ENCODE data around the gene IL10RA. TPM values are rescaled to one million over a fixed set of nuclear protein-coding genes. Genes with fewer than 3 reads are reported as not detected.
"Not testable (repeated sequence)": the region's sequence is repeated elsewhere in the genome, so short reads cannot be mapped to it uniquely, and the experiment has no call there.

Gene IL10RA
- total and polyA plus RNA-seq, 9 donors = 2.9 to 7.8 (median 4.3) TPM

GRCh38 chr11:117946842-117947526, 39.2 kb upstream of the IL10RA start:
- Histone ChIP-seq H3K4me1 (ENCODE audit: control insufficient read depth, insufficient read depth, low read length) (peaks cover 9% of the 10 kb centered on the region), H3K36me3 (ENCODE audit: control insufficient read depth, insufficient read depth, low read length) (no peaks in the 10 kb centered on the region), H3K9me3 (replicated peaks; ENCODE audit: control insufficient read depth, low read depth, low read length) (peaks cover 4% of the 10 kb centered on the region), H3K4me3 (ENCODE audit: low read length) (no peak overlapping the region), H3K27me3 (ENCODE audit: control insufficient read depth, insufficient read depth, low read length) (peaks cover 2% of the 10 kb centered on the region), H3K27ac (ENCODE audit: low read length) (no peak overlapping the region)
- peak; percentile 93 for DNase-seq
- WGBS (ENCODE audit: insufficient coverage) = 29% methylated on average over 5 of the region's 7 CpGs

- not testable (repeated sequence) for H3K27me3 ChIP-seq (ENCODE audit: control insufficient read depth, insufficient read depth, low read length); DNase-seq; H3K9me3 ChIP-seq (replicated peaks; ENCODE audit: control insufficient read depth, low read depth, low read length); H3K4me3 ChIP-seq (ENCODE audit: low read length); H3K27ac ChIP-seq (ENCODE audit: low read length); H3K36me3 ChIP-seq (ENCODE audit: control insufficient read depth, insufficient read depth, low read length); H3K4me1 ChIP-seq (ENCODE audit: control insufficient read depth, insufficient read depth, low read length)
- WGBS (ENCODE audit: insufficient coverage) = 79% methylated on average over 3 of the region's 10 CpGs
These were observed 38.4 kb upstream of the IL10RA start for GRCh38 chr11:117947751-117948150.

- not testable (repeated sequence) for H3K4me3 ChIP-seq (ENCODE audit: low read length); H3K4me1 ChIP-seq (ENCODE audit: control insufficient read depth, insufficient read depth, low read length); H3K27ac ChIP-seq (ENCODE audit: low read length); H3K36me3 ChIP-seq (ENCODE audit: control insufficient read depth, insufficient read depth, low read length); H3K27me3 ChIP-seq (ENCODE audit: control insufficient read depth, insufficient read depth, low read length); H3K9me3 ChIP-seq (replicated peaks; ENCODE audit: control insufficient read depth, low read depth, low read length); DNase-seq
- WGBS (ENCODE audit: insufficient coverage) = no CpG with 5 or more reads among the region's 11 CpGs
These were observed 37.7 kb upstream of the IL10RA start for GRCh38 chr11:117948466-117948865.

GRCh38 chr11:117949062-117949461, 37.1 kb upstream of the IL10RA start:
- 59% methylated on average over 3 of the region's 6 CpGs for WGBS (ENCODE audit: insufficient coverage)
- Histone ChIP-seq H3K27ac (ENCODE audit: low read length) (no peak overlapping the region), H3K27me3 (ENCODE audit: control insufficient read depth, insufficient read depth, low read length) (peaks cover 2% of the 10 kb centered on the region), H3K36me3 (ENCODE audit: control insufficient read depth, insufficient read depth, low read length) (no peaks in the 10 kb centered on the region), H3K4me1 (ENCODE audit: control insufficient read depth, insufficient read depth, low read length) (peaks cover 9% of the 10 kb centered on the region), H3K9me3 (replicated peaks; ENCODE audit: control insufficient read depth, low read depth, low read length) (no peaks in the 10 kb centered on the region), H3K4me3 (ENCODE audit: low read length) (no peak overlapping the region)
- DNase-seq = no peak

GRCh38 chr11:117950301-117950700, 35.9 kb upstream of the IL10RA start:
- Histone ChIP-seq H3K4me1 (ENCODE audit: control insufficient read depth, insufficient read depth, low read length) (peaks cover 9% of the 10 kb centered on the region), H3K4me3 (ENCODE audit: low read length) (no peak overlapping the region), H3K27ac (ENCODE audit: low read length) (no peak overlapping the region), H3K27me3 (ENCODE audit: control insufficient read depth, insufficient read depth, low read length) (peaks cover 2% of the 10 kb centered on the region), H3K36me3 (ENCODE audit: control insufficient read depth, insufficient read depth, low read length) (no peaks in the 10 kb centered on the region), H3K9me3 (replicated peaks; ENCODE audit: control insufficient read depth, low read depth, low read length) (no peaks in the 10 kb centered on the region)
- DNase-seq = no peak
- WGBS (ENCODE audit: insufficient coverage) = 8% methylated on average over 2 of the region's 5 CpGs

GRCh38 chr11:117950993-117951961, 34.9 kb upstream of the IL10RA start:
- no peak overlapping the region for H3K4me3 ChIP-seq (ENCODE audit: low read length)
- H3K4me1 ChIP-seq (ENCODE audit: control insufficient read depth, insufficient read depth, low read length) = peaks cover 9% of the 10 kb centered on the region
- no peaks in the 10 kb centered on the region for H3K36me3 ChIP-seq (ENCODE audit: control insufficient read depth, insufficient read depth, low read length)
- peaks cover 2% of the 10 kb centered on the region for H3K27me3 ChIP-seq (ENCODE audit: control insufficient read depth, insufficient read depth, low read length)
- no peak for DNase-seq
- WGBS (ENCODE audit: insufficient coverage) = 84% methylated on average over 12 of the region's 15 CpGs
- no peaks in the 10 kb centered on the region for H3K9me3 ChIP-seq (replicated peaks; ENCODE audit: control insufficient read depth, low read depth, low read length)
- H3K27ac ChIP-seq (ENCODE audit: low read length) = no peak overlapping the region

- DNase-seq = no peak
- no peaks in the 10 kb centered on the region for H3K4me1 ChIP-seq (ENCODE audit: control insufficient read depth, insufficient read depth, low read length)
- H3K4me3 ChIP-seq (ENCODE audit: low read length) = no peak overlapping the region
- WGBS (ENCODE audit: insufficient coverage) = 100% methylated on average over 2 of the region's 3 CpGs
- peaks cover 6% of the 10 kb centered on the region for H3K27me3 ChIP-seq (ENCODE audit: control insufficient read depth, insufficient read depth, low read length)
- H3K27ac ChIP-seq (ENCODE audit: low read length) = no peak overlapping the region
- no peaks in the 10 kb centered on the region for H3K36me3 ChIP-seq (ENCODE audit: control insufficient read depth, insufficient read depth, low read length)
- no peaks in the 10 kb centered on the region for H3K9me3 ChIP-seq (replicated peaks; ENCODE audit: control insufficient read depth, low read depth, low read length)
These were observed 33.0 kb upstream of the IL10RA start for GRCh38 chr11:117953024-117953671.

GRCh38 chr11:117958949-117959348, 27.2 kb upstream of the IL10RA start:
- DNase-seq = no peak
- H3K27me3 ChIP-seq (ENCODE audit: control insufficient read depth, insufficient read depth, low read length) = peaks cover 4% of the 10 kb centered on the region
- WGBS (ENCODE audit: insufficient coverage) = no CpG with 5 or more reads among the region's 1 CpG
- no peak overlapping the region for H3K4me3 ChIP-seq (ENCODE audit: low read length)
- H3K9me3 ChIP-seq (replicated peaks; ENCODE audit: control insufficient read depth, low read depth, low read length) = no peaks in the 10 kb centered on the region
- H3K27ac ChIP-seq (ENCODE audit: low read length) = no peak overlapping the region
- H3K4me1 ChIP-seq (ENCODE audit: control insufficient read depth, insufficient read depth, low read length) = no peaks in the 10 kb centered on the region
- H3K36me3 ChIP-seq (ENCODE audit: control insufficient read depth, insufficient read depth, low read length) = no peaks in the 10 kb centered on the region

- WGBS (ENCODE audit: insufficient coverage) = 50% methylated on average over 1 of the region's 1 CpG
- H3K27ac ChIP-seq (ENCODE audit: low read length) = peak overlapping the region; percentile 44
These were observed 26.6 kb upstream of the IL10RA start for GRCh38 chr11:117959438-117960149.

More at GRCh38 chr11:117959438-117960149, 26.6 kb upstream of the IL10RA start:
- H3K36me3 ChIP-seq (ENCODE audit: control insufficient read depth, insufficient read depth, low read length) = no peaks in the 10 kb centered on the region
- H3K4me3 ChIP-seq (ENCODE audit: low read length) = no peak overlapping the region
- DNase-seq = no peak
- peaks cover 4% of the 10 kb centered on the region for H3K27me3 ChIP-seq (ENCODE audit: control insufficient read depth, insufficient read depth, low read length)
- no peaks in the 10 kb centered on the region for H3K9me3 ChIP-seq (replicated peaks; ENCODE audit: control insufficient read depth, low read depth, low read length)
- H3K4me1 ChIP-seq (ENCODE audit: control insufficient read depth, insufficient read depth, low read length) = no peaks in the 10 kb centered on the region
